Suprapubic skin (tissue), 3 donors: ENCODE results near the gene FAM177B.

Experiments used
- CTCF ChIP-seq, 2 donors: fragments of 200-600 bp in 1 of 2; fragments of 450-650 bp in 1 of 2; sonication (generic) in 1 of 2; IDR thresholded peaks; one replicate each; pipeline ENCODE4 v1.5.1; 2016 to 2019; ENCODE audit warnings: antibody characterized with exemption in 2 of 2, mild to moderate bottlenecking in 1 of 2, moderate library complexity in 1 of 2
- EP300 ChIP-seq: sonication (generic); formaldehyde crosslinking; IDR thresholded peaks from one replicate; pipeline ENCODE4 v1.6.1; 2017; ENCODE audit warnings: antibody characterized with exemption
- POLR2A ChIP-seq, 2 donors: fragments of 450-650 bp; IDR thresholded peaks; one replicate each; pipeline ENCODE4 v1.6.1; 2017; ENCODE audit warnings: antibody characterized with exemption in 2 of 2, mild to moderate bottlenecking in 2 of 2, moderate library complexity in 2 of 2

GRCh38 chr1:222696741-222697140 lies 40.3 kb upstream of the FAM177B start:
- TF ChIP-seq POLR2A (IDR thresholded peaks at IDR 0.05), result no peak
- no peak for TF ChIP-seq CTCF (IDR thresholded peaks at IDR 0.05)
- no peak for TF ChIP-seq EP300
